Endothelial cell of umbilical vein (primary cell): ENCODE data around the gene SRCAP. TPM values are rescaled to one million over a fixed set of nuclear protein-coding genes. Genes with fewer than 3 reads are reported as not detected.

Experiments used
- Bru-seq: library from RNA; stranded (reverse); fragments of 400-500 nt; gene quantifications from one replicate; lab custom pipeline; 2021; lab: Mats Ljungman, UMichigan
- BruChase-seq, 2 experiments: library from RNA; stranded (reverse); fragments of 400-500 nt; gene quantifications; one replicate each; lab custom pipeline; 2021; lab: Mats Ljungman, UMichigan
- BruUV-seq: library from RNA; stranded (reverse); fragments of 400-500 nt; replicated peaks from 2 replicates; lab custom pipeline; 2021; lab: Mats Ljungman, UMichigan
- CTCF ChIA-PET: fragments of 300-600, 350-600 bp; sonication (Branson Sonifier 250); formaldehyde crosslinking; loops from one replicate; lab custom pipeline; 2021; ENCODE audit warnings: antibody characterized with exemption, inconsistent platforms; lab: Charles Lee
- POLR2A ChIA-PET: fragments of 300-600, 350-600 bp; sonication (Branson Sonifier 250); formaldehyde crosslinking; loops from one replicate; lab custom pipeline; 2021; ENCODE audit warnings: antibody characterized with exemption, inconsistent platforms; lab: Charles Lee
- DNase-seq: peaks from one replicate; pipeline ENCODE4 v3.0.0-alpha.2; 2011; ENCODE audit warnings: low read depth, low spot score
- FAIRE-seq: peaks from 2 replicates; lab custom pipeline; 2011; peaks lifted over from hg19 to GRCh38; lab: Jason Lieb, UNC
- H2AFZ ChIP-seq: 2 replicates; pipeline ENCODE4 v1.6.0; 2012; ENCODE audit warnings: low read depth, low read length, control low read depth, inconsistent platforms
- H3K27ac ChIP-seq: 2 replicates; pipeline ENCODE4 v1.5.1; 2011; ENCODE audit warnings: low read depth, mild to moderate bottlenecking, control low read depth, low read length, moderate library complexity; ENCODE audit not compliant: insufficient read depth
- H3K27me3 ChIP-seq, 2 experiments: 2 replicates each; pipeline versions ENCODE4 v1.6.0 to v1.6.1; 2011; ENCODE audit warnings: low read length in 2 of 2, mixed read lengths in 1 of 2; ENCODE audit not compliant: control insufficient read depth in 2 of 2, insufficient read depth in 2 of 2
- H3K36me3 ChIP-seq, 2 experiments: 2 replicates in 1 of 2; 3 replicates in 1 of 2; pipeline ENCODE4 v1.5.1; 2011; ENCODE audit warnings: low read length in 2 of 2, mild to moderate bottlenecking in 1 of 2, moderate library complexity in 1 of 2; ENCODE audit not compliant: control insufficient read depth in 2 of 2, insufficient read depth in 2 of 2; ENCODE audit errors: extremely low read depth in 1 of 2
- H3K4me1 ChIP-seq: 3 replicates; pipeline ENCODE4 v1.5.1; 2011; ENCODE audit warnings: mild to moderate bottlenecking, low read length; ENCODE audit not compliant: control insufficient read depth, insufficient read depth; ENCODE audit errors: extremely low read depth
- H3K4me2 ChIP-seq: 2 replicates; pipeline ENCODE4 v1.6.1; 2011; ENCODE audit warnings: low read length, control low read depth, mixed read lengths; ENCODE audit not compliant: insufficient read depth
- H3K4me3 ChIP-seq, 3 experiments: fragments of 200-600 bp in 1 of 3; sonication (generic), shearing (Covaris generic) in 1 of 3; replicated peaks in 1 of 3; 2 replicates each; pipeline ENCODE4 v1.5.1; 2011 to 2016; ENCODE audit warnings: control low read depth in 3 of 3, low read length in 3 of 3, mild to moderate bottlenecking in 2 of 3, inconsistent platforms in 1 of 3, low read depth in 1 of 3, moderate library complexity in 1 of 3; ENCODE audit not compliant: insufficient read depth in 1 of 3
- H3K79me2 ChIP-seq: 2 replicates; pipeline ENCODE4 v1.6.0; 2012; ENCODE audit warnings: low read length, inconsistent platforms; ENCODE audit not compliant: control insufficient read depth, insufficient read depth
- H3K9ac ChIP-seq: replicated peaks from 2 replicates; pipeline ENCODE3; 2011; ENCODE audit warnings: low read length, control low read depth; ENCODE audit not compliant: insufficient read depth; ENCODE audit errors: extremely low read depth
- H3K9me1 ChIP-seq: replicated peaks from 3 replicates; pipeline ENCODE4 v1.6.0; 2011; ENCODE audit warnings: mild to moderate bottlenecking, low read length; ENCODE audit not compliant: control insufficient read depth, insufficient read depth; ENCODE audit errors: extremely low read depth
- H3K9me3 ChIP-seq: replicated peaks from 2 replicates; pipeline ENCODE4 v1.5.1; 2012; ENCODE audit warnings: low read length, inconsistent platforms; ENCODE audit not compliant: control insufficient read depth, insufficient read depth
- H4K20me1 ChIP-seq: replicated peaks from 2 replicates; pipeline ENCODE3; 2011; ENCODE audit warnings: mild to moderate bottlenecking, low read length; ENCODE audit not compliant: control insufficient read depth, insufficient read depth; ENCODE audit errors: extremely low read depth
- POLR2A ChIP-seq: IDR thresholded peaks from 2 replicates; pipeline ENCODE4 v1.6.1; 2012; ENCODE audit warnings: low read depth, mild to moderate bottlenecking, control low read depth, low read length
- POLR2AphosphoS5 ChIP-seq: IDR thresholded peaks from 2 replicates; pipeline ENCODE4 v1.6.1; 2012; ENCODE audit warnings: low read depth, mild to moderate bottlenecking, control low read depth, low read length, moderate library complexity; ENCODE audit not compliant: insufficient read depth
- dilution Hi-C: fragments of 300-500 bp; cut with MboI; formaldehyde crosslinking; loops from one replicate; pipeline ENCODE4 v1.15.0; 2019; ENCODE audit warnings: low sequenced_read_pairs; ENCODE audit not compliant: extremely low pct_ligation_motif_present
- intact Hi-C: fragments of 100-400 bp; cut with micrococcal nuclease; formaldehyde crosslinking; loops from one replicate; pipeline ENCODE4 v1.10.0; 2022
- long read RNA-seq: library from polyadenylated mRNA; stranded (forward); transcript quantifications from one replicate; pipeline ENCODE4 v2.0.0, GENCODE V29; 2021
- polyA minus RNA-seq, 3 experiments: library from RNA; depleted of rRNA, polyadenylated mRNA; stranded (reverse); fragments of >200 nt; gene quantifications; 1 replicate in 1 of 3; 2 replicates in 2 of 3; pipeline ENCODE4 v1.2.3, GENCODE V29; 2011
- polyA plus RNA-seq, 4 experiments: library from polyadenylated mRNA; depleted of rRNA in 3 of 4; stranded (reverse) in 3 of 4; unstranded in 1 of 4; fragments of >200 nt; gene quantifications; 2 replicates each; pipeline versions ENCODE4 v1.2.1 to v1.2.3, GENCODE V29; 2011 to 2012; ENCODE audit warnings: missing spikeins in 1 of 4
- total RNA-seq: library from RNA; stranded (reverse); gene quantifications from 2 replicates; pipeline ENCODE4 v1.2.3, GENCODE V29; 2021
- TF ChIP-seq, protein P1 (sequence below): IDR thresholded peaks from 2 replicates; pipeline ENCODE4 v1.6.1; 2011; ENCODE audit not compliant: insufficient read depth, insufficient read length

SRCAP gene
- total RNA-seq (67.6 and 77.7 TPM in 2 replicates), polyA plus RNA-seq (9.7 and 11.0 TPM in 2 replicates), polyA minus RNA-seq (29.7 and 34.1 TPM in 2 replicates), Bru-seq, nascent RNA (percentile 90 among the genes with signal in this experiment), BruChase-seq, experiment 1, labeled RNA remaining after a 6-hour chase (percentile 91 among the genes with signal in this experiment), BruChase-seq, experiment 2, labeled RNA remaining after a 2-hour chase (percentile 92 among the genes with signal in this experiment)
- polyA plus RNA-seq (2011; cell fraction: cytosol; rRNA removed) = 7.7 and 9.5 TPM in 2 replicates
- 34.9 and 36.1 TPM in 2 replicates for polyA plus RNA-seq (2011; cell fraction: nucleus; rRNA removed)
- polyA plus RNA-seq (2012) = 29.3 and 29.7 TPM in 2 replicates
- polyA minus RNA-seq (2011; cell fraction: cytosol; rRNA and poly(A)+ RNA removed) = 25.6 TPM
- 29.2 and 36.0 TPM in 2 replicates for polyA minus RNA-seq (2011; cell fraction: nucleus; rRNA and poly(A)+ RNA removed)
- long read RNA-seq, partial matches to known transcripts = 51 of 52 reads
- long read RNA-seq, other reads (novel, unspliced or antisense) = 1 of 52 reads

DNA sequence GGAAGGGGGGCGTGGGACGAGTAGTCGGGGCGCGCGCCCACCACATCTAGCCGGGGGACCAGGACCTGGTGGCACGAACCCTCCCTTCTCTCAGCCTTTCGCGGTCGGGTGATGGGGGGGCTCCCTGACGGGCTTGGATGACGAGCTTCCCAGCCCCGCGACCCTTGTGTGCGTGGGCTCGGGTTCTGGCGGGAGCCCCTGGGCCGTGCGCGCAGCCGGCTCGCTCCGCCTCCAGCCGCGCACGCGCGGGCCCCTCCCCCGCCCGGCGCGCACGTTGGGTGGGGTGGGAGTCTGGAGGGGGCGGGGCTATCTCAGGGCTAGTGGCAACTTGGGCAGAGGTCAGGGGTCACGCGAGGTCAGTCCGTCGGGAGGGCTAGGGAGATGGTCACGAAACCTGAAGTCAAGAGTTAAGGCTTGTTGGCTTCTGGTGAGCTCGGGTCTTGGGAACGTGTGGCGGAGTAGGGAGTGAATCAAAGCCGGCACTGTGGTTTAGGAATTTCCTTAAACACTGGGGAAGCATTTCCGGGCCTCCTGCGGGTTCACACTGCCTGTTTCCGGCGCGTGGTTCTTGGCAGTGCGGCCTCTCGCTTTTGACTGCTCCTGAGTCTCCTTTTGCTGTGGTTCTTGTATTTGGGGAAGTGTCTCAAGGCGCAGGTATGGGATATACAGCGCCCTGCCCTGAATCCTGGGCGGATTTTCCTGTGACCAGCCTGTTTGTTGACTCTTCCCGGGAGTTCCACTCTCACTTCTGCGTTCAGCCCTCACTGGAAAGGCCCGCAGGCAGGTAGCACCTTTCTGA, at the start of gene SRCAP:
Gene SRCAP, plus strand, starts transcription at position 356 of the 799 bp plus-strand sequence. CDS start 1,654 bp downstream, outside the sequence.
- CTCF ChIA-PET = no interaction called here
- dilution Hi-C loops = no loop called here
- intact Hi-C loops = loop anchor here (1.0 to 5.0 kb wide), 7 partner anchors 14 to 224 kb away; partner anchors contain the start of genes FBRS, FBXL19, PHKG2 and PRR14
- Histone ChIP-seq H3K79me2 (peaks cover 28% of the 10 kb centered on the region), H2AFZ (peak within 1 kb of the TSS; percentile 40), H3K36me3 (peaks cover 7 to 18% of the 10 kb centered on the region in 2 experiments), H3K9me1 (no peaks in the 10 kb centered on the region), H3K9me3 (no peaks in the 10 kb centered on the region), H3K9ac (peak within 1 kb of the TSS; percentile 99), H3K4me1 (peaks cover 26% of the 10 kb centered on the region), H3K4me2 (peak within 1 kb of the TSS; percentile 87), H4K20me1 (peaks cover 3% of the 10 kb centered on the region), H3K4me3 (peak within 1 kb of the TSS; percentile 49 to 99 (median 77)), H3K27me3 (no peaks in the 10 kb centered on the region), H3K27ac (peak within 1 kb of the TSS; percentile 94)
- FAIRE-seq = peak; percentile 91
- peak; percentile 54 for TF ChIP-seq POLR2A
- TF ChIP-seq POLR2AphosphoS5 = peak; percentile 67
- TF ChIP-seq, protein P1, sequence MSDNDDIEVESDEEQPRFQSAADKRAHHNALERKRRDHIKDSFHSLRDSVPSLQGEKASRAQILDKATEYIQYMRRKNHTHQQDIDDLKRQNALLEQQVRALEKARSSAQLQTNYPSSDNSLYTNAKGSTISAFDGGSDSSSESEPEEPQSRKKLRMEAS = no peak
- peak; percentile 88 for DNase-seq
- POLR2A ChIA-PET = interaction anchor here (1.0 kb wide), 1 partner anchor 41 kb away, joined by 3 read pairs; the partner anchor contains the start of gene FBRS
- BruUV-seq = no TSS peak
